Measurements from ENCODE around the gene FAM200A.
"Not testable (repeated sequence)": the region's sequence is repeated elsewhere in the genome, so short reads cannot be mapped to it uniquely, and the experiment has no call there.

Gene FAM200A

GRCh38 chr7:99551767-99552463, at the start of gene FAM200A:
FAM200A (minus strand) TSS chr7:99552114; CDS start chr7:99548407, 3,707 bp downstream.
- DNase-seq (ENCODE audit: low spot score) = peak; percentile 93

- DNase-seq (ENCODE audit: low spot score) = no peak
These were observed 47.9 kb upstream of the FAM200A start for GRCh38 chr7:99599836-99600235.

GRCh38 chr7:99597762-99598501, 46.0 kb upstream of the FAM200A start, which contains the start of gene TMEM225B:
TMEM225B (plus strand) TSS chr7:99598267; CDS start chr7:99604389, 6,122 bp downstream.
- DNase-seq (ENCODE audit: low spot score) = no peak

- DNase-seq (ENCODE audit: low spot score) = no peak
These were observed 44.6 kb upstream of the FAM200A start for GRCh38 chr7:99596408-99596955.

- no peak for DNase-seq (ENCODE audit: low spot score)
These were observed 43.2 kb upstream of the FAM200A start for GRCh38 chr7:99594948-99595745.

- no peak for DNase-seq (ENCODE audit: low spot score)
These were observed 37.0 kb upstream of the FAM200A start for GRCh38 chr7:99588868-99589267.

- not testable (repeated sequence) for DNase-seq (ENCODE audit: low spot score)
These were observed 28.9 kb upstream of the FAM200A start for GRCh38 chr7:99580778-99581332.

- peak; percentile 32 for DNase-seq (ENCODE audit: low spot score)
These were observed 28.3 kb upstream of the FAM200A start for GRCh38 chr7:99579956-99580777.

- no peak for DNase-seq (ENCODE audit: low spot score)
These were observed 27.5 kb upstream of the FAM200A start for GRCh38 chr7:99579281-99579955.

GRCh38 chr7:99576251-99576650, 24.3 kb upstream of the FAM200A start:
- DNase-seq (ENCODE audit: low spot score) = no peak

- no peak for DNase-seq (ENCODE audit: low spot score)
These were observed 21.3 kb upstream of the FAM200A start for GRCh38 chr7:99573257-99573656.

- no peak for DNase-seq (ENCODE audit: low spot score)
These were observed 19.9 kb upstream of the FAM200A start for GRCh38 chr7:99571768-99572167.

GRCh38 chr7:99568770-99569169, 16.9 kb upstream of the FAM200A start:
- DNase-seq (ENCODE audit: low spot score) = not testable (repeated sequence)

- no peak for DNase-seq (ENCODE audit: low spot score)
These were observed 11.7 kb upstream of the FAM200A start for GRCh38 chr7:99563650-99564049.

GRCh38 chr7:99562832-99563231, 10.9 kb upstream of the FAM200A start:
- DNase-seq (ENCODE audit: low spot score) = peak; percentile 57

- DNase-seq (ENCODE audit: low spot score) = no peak
These were observed 10.3 kb upstream of the FAM200A start for GRCh38 chr7:99562114-99562784.

- no peak for DNase-seq (ENCODE audit: low spot score)
These were observed 9.8 kb upstream of the FAM200A start for GRCh38 chr7:99561737-99562051.

- DNase-seq (ENCODE audit: low spot score) = no peak
These were observed 9.2 kb upstream of the FAM200A start for GRCh38 chr7:99560834-99561736.

Measured in putamen (tissue), 1 donor.